ENCODE results near the gene CCRL2.
A peak's percentile ranks its signal among the peaks of the same experiment; 100 is the strongest.
"Not testable (repeated sequence)": the region's sequence is repeated elsewhere in the genome, so short reads cannot be mapped to it uniquely, and the experiment has no call there.

Gene CCRL2

DNA sequence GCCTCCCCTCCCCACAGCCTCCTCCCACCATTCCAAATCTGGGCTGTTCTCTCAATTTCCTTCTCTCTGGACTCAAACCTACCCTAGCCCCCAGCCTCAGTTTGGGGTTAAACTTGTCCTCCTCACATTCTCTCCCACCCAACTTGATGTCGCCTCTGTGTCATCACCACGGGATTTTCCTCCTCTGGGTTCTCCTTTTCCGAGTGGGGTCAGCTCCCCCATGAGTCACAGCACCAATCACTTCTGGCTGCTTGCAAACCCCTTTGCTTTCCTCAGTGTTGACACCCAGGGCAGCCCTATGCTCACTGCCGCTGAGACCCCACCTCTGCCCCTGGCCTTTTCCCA lies 644 bp upstream of the CCRL2 start:
- DNase-seq = no peak

DNA sequence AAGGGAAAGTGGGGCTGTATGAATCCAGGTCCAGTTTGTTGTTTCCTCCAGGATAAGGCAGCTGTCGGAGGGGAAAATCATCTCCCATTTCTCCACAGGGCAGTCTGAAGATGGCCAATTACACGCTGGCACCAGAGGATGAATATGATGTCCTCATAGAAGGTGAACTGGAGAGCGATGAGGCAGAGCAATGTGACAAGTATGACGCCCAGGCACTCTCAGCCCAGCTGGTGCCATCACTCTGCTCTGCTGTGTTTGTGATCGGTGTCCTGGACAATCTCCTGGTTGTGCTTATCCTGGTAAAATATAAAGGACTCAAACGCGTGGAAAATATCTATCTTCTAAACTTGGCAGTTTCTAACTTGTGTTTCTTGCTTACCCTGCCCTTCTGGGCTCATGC lies 911 bp downstream of the CCRL2 start:
- DNase-seq = peak; percentile 25

DNA sequence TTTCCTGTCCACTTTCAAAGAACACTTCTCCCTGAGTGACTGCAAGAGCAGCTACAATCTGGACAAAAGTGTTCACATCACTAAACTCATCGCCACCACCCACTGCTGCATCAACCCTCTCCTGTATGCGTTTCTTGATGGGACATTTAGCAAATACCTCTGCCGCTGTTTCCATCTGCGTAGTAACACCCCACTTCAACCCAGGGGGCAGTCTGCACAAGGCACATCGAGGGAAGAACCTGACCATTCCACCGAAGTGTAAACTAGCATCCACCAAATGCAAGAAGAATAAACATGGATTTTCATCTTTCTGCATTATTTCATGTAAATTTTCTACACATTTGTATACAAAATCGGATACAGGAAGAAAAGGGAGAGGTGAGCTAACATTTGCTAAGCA lies 1.8 kb downstream of the CCRL2 start:
- DNase-seq = no peak

DNA sequence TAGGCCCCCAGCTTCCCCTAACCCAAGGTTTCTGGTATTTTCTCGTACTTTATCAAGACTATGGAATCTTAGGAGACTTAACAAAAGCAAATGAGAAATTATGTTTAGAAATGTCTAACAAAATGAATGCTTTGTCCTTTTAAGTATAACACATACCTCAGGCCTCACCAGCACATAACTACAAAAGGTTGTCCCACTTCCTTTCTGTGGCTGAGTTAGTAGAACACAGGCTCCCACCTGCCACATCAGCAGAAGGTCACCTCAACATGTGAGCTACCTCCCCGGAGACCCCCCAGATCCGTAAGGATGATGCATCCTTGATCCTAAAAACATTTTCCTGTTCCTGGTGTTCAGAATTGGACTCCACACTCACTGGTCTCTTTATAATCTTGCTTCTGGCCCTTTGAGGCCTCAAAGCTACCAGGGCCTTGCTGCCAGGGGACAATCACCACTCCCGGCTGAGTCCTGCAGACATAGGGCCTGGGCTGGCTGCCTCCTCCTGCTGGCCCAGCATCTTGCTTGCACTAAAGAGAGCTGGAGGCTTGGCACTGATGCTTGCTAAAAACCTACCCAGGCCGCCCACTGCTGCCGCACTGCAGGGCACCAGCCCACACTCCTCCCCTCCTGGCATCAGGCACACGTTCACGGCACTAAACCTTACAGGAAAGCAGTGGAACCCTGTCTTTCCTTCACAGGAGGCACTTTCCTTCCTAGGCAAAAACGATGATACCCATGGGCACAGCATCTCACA lies 2.9 kb downstream of the CCRL2 start:
- no peak for DNase-seq

DNA sequence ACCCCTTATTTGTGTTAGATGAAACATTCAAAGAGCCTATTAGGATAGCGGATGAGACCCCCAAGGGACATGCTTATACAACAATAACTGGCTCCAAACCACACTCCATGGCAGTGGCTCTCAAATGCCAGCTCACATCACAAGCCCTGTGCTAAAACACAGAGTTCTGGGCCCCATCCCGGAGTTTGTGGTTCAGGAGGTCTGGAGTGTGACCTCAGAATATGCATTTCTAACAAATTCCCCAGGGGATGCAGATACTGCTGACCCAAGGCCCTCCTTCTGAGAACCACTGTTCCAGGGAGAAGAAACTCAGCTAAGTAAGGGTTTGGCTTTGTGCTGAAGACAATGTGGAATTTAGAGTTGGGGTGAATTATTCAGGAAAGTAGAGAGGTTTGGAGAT lies 3.6 kb downstream of the CCRL2 start:
- no peak for DNase-seq

DNA sequence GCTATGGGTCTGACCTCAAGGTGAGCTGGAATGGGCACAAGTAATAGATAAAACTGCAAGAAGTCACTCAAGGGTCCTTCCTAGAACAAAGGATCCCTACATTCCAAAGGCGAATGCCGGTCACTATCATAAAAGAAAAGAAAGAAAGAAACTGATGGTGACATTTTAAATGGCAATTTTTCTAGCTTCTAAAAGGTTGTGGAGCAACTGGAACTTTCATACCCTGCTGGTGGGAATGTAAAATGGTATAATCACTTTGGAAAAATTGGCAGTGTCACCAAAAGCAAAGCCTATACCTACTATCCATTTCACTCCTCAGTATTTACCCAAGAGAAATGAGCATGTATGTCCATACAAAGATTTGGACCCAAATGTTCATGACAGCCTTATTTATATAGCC lies 4.2 kb downstream of the CCRL2 start:
- DNase-seq = no peak

DNA sequence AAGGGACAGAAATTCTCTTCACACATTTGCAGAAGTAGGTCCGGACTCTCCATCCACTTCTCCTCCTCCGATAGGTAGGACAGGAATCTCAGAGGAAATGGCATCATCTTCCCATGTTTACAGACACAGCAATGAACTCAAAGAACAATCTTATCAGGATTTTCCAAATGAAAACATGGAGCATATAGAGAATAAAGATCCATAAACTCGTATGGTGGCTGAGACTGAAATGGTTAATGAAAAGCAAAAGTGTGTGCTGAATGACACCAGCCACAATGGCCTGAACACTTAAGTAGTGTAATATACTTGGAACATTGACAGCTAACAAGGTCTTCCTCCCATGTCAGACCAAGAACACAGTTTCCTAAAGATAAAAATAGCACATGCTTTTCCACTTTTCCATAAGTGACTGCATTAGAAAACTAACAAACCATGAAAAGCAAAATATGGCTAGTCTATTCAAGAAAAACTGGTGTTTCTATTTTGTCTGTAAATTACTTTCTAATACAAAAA lies 5.8 kb downstream of the CCRL2 start:
- no peak for DNase-seq

DNA sequence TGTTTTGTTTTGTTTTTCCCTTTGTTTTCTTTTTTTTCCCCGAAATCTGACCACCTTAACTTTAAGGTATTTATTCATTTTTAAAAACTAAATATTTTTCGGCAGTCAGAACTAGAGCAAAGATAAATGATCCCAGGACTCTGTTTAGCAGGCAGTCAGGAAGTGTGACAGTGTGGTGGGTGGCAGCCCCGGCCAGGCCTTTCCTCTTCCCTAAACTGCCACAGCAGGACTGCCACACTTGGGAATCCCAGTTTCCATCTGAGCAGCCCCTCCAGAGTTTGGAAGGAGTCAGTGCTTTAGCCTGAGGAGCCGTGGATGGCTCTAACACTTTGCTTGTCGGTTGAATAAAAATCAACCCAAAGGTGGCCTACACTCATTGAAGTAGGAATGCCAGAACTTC lies 6.9 kb downstream of the CCRL2 start:
- DNase-seq = no peak

DNA sequence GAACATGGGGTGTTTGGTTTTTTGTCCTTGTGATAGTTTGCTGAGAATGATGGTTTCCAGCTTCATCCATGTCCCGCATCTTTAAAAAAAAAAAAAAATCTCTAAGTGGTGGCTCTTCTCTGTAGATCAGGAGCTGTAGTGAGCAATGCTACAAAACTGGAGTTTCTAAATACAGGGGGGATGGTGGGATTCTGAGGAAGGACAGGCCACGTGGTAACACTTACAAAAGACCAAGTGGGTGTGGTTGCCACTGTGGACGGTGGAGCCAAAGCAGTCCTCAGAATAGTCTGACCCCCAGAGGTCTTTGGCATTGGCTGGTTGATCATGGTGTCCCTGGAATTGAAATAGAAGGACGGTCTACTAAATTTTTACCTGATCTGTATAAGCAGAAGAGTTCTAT lies 7.7 kb downstream of the CCRL2 start:
- DNase-seq = no peak

DNA sequence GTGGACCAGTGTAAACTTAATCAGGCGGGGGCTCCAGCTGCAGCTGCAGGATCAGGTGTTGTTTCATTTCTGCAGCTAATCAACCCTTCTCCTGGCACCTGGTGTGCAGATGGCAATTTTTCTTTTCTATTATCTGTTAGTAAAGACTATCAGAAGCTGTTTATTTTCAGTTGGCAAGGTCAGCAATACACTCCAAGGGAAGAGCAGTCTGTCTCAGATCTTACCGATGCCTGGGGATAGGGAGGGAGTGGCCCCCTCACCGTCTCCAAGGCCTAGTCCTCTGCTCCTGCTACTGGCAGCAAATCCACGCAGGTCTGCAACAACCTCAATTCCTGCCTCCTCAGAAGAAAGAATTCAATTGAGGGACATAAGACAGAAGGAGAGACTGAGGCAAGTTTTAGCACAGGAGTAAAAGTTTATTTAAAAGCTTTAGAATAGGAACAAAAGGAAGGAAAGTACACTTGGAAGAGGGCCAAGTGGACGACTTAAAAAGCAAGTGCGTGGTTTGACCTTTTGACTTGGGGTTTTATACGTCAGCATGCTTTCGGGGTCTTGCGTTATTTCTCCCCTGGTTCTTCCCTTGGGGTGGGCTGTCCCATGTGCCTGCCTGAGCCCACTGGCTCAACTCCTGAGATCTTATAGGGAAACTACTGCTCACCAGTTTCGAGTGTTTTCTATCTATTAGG lies 9.2 kb downstream of the CCRL2 start:
- DNase-seq = no peak

DNA sequence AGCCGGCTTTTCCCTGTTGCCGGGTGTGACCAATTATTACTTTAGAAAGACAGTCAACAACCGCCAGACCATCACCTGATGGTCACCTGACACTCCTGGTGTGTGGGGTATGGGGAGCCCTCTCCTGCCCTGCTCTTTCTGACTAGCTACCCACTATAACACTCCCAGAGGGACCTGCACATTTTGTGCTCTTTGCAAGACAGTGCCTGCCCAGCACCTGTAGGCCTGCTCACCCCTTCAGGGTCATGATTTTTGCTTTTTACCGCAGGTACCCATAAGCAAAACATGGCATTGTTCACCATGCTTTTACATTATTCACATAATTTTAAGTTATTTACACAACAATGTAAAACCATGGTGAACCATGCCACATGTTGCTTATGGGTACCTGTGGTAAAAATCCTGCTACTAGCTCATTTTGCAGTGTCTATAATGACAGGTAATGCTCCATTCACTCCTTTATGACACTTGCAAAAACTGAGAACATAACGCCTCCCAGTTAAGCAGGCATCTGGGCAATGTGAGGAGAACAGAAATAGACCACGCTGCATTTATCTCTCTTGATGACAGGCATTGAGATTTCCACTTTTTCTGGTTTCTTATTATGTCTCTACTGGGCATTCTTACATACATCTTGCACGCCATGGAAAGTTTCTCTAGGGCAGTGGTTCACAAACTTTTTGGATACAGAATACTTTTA lies 9.9 kb downstream of the CCRL2 start:
- no peak for DNase-seq

DNA sequence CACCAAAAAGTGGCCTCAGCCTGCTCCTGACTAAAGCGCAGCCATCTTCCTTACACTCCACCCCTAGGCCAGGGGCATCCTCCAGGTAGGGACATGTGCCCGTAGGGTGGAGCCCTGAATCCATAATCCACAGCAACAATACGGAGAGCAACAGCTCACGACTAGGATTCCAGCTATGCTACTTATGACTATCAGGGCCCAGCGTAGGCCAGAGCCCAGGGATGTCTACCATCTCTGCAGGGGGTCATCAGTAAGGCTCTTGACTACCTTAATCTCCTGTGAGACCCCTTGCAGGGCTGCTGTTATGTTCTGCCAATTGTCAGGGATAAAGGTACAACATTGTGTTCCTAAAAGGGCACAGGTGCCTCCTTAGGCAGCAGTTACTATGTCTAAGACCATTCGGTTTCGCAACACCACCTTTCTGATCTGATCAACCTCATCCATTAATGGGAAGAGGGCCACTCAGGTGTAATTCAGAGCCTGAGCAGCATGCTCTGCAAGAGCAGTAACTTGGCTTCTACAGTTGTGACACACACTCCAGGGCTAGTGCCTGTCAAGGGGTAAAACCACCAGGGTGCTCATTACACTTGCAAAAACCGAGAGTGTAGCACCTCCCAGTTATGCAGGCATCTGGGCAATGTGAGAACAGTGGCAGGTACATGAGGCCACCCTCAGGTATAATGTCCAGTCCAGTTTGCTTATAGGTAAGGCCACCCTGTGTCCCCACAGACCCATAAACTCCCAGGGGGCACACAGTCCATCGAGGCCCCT lies 11.0 kb downstream of the CCRL2 start:
- DNase-seq = no peak

DNA sequence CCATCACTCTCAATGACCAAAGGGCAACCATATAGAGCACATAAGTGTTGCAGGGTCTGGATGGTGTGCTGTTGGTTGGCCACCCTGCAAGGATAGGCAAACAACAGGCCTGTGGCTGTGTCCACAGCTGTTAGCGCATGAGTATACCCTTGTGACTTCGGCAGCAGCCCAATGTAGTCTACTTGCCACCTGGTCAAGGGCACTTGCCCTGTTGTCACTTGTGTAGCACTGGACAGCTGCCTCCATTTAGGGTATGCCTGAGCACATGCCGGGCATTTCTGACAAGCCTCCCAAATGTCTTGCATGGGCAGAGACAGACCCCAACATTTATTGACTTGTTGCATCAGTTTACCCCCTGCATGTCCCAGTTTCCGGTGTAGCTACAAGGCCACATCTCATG lies 12.8 kb downstream of the CCRL2 start:
- DNase-seq = no peak

DNA sequence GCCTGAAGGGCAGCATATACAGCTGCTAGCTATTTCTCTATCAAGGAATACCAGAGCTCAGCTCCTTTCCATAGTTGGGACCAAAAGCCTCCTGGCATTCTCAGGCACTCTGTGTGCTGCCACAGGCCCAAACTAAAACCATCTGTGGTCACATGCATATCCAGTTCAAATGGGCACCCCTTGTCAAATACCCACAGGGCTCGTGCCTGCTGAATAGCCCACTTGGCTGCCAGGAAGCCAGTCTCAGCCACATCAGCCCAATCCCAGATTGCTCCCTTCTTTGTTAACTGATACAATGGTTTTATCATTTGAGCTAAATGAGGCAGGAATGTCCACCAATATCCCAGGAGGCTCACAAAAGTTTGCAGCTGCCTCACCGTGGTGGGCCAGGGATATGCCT lies 13.9 kb downstream of the CCRL2 start:
- DNase-seq = no peak

DNA sequence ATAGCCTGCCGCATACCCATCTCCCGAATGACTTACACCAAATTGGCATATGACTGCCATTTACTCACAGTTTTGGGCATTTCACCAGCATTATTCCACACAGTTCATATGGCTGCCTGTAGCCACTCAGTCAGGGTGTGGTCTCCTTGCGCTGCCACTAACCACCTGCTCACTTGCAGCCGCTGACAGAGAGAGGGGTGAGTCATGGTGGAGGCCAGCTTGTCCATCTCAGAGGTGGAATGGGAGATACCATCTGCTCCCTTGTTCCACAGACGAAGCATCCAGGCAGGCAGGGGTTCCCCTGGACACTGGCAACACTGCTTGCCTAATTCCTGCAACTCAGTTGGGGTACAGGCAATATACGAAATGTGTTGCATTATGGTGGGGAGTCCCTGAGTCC lies 15.6 kb downstream of the CCRL2 start:
- no peak for DNase-seq

DNA sequence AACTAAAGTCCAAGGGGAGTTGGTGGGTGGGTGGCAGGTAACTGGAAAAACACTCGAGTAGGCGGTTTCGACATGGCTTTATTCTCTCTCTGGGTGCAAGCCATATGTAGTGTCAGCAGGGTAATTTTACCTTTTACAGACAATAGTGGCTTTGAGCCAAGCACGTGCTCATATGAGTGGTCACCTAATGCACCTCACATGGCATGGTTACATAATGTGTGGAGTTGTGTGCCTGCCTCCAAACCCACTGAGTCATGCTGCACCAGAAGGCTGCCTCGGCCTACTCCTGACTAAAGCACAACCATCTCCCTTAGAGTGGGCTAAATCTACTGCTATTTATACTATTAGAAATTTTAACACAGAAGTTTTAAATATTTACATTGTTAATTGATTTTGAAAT lies 16.5 kb downstream of the CCRL2 start:
- DNase-seq = no peak

DNA sequence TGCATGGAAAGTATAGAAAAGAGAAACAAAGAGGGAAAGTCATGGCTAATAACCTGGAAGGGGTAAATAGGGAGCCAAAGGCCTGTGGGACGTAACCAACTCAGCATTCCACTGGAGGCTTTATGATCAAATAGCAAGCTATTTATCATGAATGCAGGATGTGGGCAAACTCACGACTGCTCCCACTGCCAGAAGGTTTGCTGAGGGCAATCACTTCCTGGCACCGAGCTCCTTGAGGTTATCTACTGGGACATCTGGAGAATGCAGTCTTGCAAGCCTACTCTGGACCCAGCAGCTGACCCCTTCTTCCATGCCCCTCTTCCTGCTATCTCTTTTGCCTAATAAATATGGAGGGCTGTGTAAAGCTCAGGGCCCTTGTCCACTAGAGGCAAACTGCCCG lies 19.4 kb downstream of the CCRL2 start:
- DNase-seq = not testable (repeated sequence)

DNA sequence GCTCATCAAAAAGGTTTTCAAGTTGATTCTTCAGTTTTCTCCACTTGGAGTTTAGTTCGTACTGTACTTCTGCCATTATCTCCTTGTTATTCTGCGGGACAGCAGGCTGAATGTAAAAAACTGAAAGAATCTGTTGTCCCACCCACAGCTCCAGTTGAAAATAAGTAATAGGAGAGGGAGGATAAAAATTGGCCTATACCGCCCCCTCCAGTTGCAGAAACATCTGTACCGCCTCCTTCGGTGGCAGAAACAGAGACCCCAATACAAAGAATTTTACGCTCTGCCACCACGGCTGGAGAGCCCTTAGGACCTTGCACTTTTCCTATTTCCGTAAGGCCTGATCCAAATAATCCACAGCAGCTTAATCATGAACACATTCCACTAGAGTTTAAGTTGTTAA lies 20.3 kb downstream of the CCRL2 start:
- not testable (repeated sequence) for DNase-seq

DNA sequence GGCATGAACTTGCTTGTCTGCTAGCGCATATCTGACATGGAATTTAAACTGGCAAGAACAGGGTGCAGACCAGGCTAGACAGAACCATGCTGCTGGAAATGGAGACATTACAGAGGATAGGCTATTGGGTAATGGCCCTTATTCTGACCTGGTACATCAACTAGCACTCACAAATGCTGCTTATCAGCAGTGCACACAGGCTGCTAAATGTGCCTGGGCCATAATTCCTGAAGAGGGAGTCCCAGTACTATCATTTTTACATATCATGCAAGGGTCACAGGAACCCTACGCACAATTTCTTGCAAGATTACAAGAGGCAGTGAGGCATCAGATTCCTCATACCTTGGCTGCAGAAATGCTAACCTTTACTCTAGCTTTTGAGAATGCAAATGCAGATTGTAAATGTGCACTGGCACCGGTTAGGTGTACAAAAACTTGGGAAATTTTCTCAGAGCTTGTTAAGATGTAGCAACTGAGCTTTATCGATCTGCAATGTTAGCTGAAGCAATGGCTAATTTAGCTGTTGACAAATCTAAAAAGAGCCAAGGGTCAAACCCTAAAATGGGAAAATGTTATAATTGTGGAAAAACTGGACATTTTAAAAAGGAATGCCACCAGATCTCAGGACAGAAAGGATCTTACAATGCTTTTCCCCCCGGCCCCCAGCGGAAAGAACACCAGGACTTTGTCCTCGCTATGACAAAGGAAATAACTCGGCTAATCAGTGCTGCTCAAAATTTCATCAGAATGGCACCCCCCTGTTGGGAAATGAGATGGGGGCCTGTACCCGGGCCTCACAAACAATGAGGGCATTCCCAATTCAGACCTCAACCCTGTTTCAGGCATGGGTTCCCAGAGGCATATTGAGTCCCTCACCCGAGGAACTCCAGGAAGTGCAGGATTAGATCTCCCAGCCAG lies 21.1 kb downstream of the CCRL2 start:
- no peak for DNase-seq

DNA sequence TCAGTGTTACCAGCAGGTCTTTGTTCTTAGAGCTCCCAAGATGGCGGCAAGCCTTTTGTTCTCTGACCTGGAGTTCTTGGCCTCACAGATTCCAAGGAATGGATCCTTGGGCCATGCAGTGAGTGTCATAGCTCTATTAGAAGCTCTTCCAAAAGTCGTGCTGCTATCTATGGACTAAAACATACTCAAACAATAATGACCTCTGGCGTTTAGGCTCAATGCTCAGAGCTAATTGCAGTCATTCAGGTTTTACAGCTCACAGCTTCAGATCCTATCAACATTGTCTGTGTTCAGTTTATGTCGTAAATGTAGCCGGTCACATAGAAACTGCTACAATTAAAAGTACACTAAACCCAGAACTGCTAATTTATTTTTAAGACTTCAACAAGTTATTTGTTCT lies 22.2 kb downstream of the CCRL2 start:
- no peak for DNase-seq

DNA sequence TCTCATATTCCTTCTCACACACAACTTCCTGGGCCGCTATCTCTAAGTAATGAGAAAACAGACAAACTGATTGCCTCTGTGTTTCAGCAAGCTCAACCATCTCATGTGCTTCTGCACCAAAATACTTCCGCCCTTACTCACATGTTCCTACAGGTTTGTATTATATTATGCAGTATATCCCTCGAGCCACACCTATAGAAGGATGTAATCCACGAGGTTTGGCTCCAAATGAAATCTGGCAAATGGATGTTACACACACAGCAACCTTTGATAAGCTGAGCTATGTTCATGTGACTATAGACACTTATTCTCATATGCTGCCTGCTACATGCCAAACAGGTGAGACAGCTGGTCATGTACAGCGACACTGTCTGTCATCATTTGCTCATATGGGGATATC lies 22.6 kb downstream of the CCRL2 start:
- DNase-seq = no peak

DNA sequence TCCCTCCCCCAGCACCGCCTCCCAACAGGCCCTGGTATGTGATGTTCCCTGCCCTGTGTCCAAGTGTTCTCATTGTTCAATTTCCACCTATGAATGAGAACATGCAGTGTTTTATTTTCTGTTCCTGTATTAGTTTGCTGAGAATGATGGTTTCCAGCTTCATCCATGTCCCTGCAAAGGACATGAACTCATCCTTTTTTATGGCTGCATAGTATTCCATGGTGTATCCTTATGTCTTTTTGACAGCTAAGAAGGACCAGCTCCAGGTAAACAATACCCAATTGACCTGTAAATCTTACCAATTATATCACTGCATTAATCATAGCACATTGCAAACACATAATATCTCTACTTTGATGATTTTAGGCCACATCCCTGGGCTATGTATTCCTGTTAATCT lies 23.8 kb downstream of the CCRL2 start:
- DNase-seq = not testable (repeated sequence)
